Panc1 (cell line): ENCODE results near the gene NPB. TPM values are rescaled to one million over a fixed set of nuclear protein-coding genes. Genes with fewer than 3 reads are reported as not detected.

ENCODE experiments used
- ATAC-seq: fragments of 200-7000 bp; cut with Tn5 transposase; 2 replicates; pipeline ENCODE4 v1.9.1; 2020; ENCODE audit warnings: mild to moderate bottlenecking, moderate library complexity
- BruUV-seq: library from RNA; stranded (reverse); fragments of 400-500 nt; replicated peaks from 2 replicates; lab custom pipeline; 2021; lab: Mats Ljungman, UMichigan
- CTCF ChIA-PET: fragments of 300-600 bp; sonication (Branson Sonifier 250); formaldehyde crosslinking; loops from one replicate; lab custom pipeline; 2022; ENCODE audit warnings: antibody characterized with exemption; lab: Charles Lee
- POLR2A ChIA-PET: fragments of 300-600 bp; sonication (Branson Sonifier 250); formaldehyde crosslinking; loops from one replicate; lab custom pipeline; 2022; ENCODE audit warnings: antibody characterized with exemption; lab: Charles Lee
- DNase-seq: peaks from one replicate; pipeline ENCODE4 v3.0.0-alpha.2; 2010; ENCODE audit warnings: low read depth, low spot score
- H3K27ac ChIP-seq: 2 replicates; pipeline ENCODE4 v1.5.1; 2011; ENCODE audit warnings: mild to moderate bottlenecking, low read length, inconsistent platforms
- H3K27me3 ChIP-seq: fragments of 200-500 bp; sonication (Bioruptor generic); 2 replicates; pipeline ENCODE4 v1.6.0; 2014; ENCODE audit warnings: low read length, inconsistent platforms; ENCODE audit not compliant: control insufficient read depth, insufficient read depth
- H3K36me3 ChIP-seq: fragments of 200-500 bp; sonication (Bioruptor generic); 2 replicates; pipeline ENCODE4 v1.5.1; 2014; ENCODE audit warnings: inconsistent platforms, mild to moderate bottlenecking, low read length, moderate library complexity; ENCODE audit not compliant: control insufficient read depth, insufficient read depth
- H3K4me1 ChIP-seq: 2 replicates; pipeline ENCODE4 v1.5.1; 2011; ENCODE audit warnings: inconsistent platforms, mild to moderate bottlenecking, low read length, moderate library complexity; ENCODE audit not compliant: control insufficient read depth, insufficient read depth
- H3K4me3 ChIP-seq, 2 experiments: 2 replicates each; pipeline ENCODE4 v1.5.1; 2011 to 2012; ENCODE audit warnings: low read depth in 2 of 2, low read length in 2 of 2, mild to moderate bottlenecking in 2 of 2, inconsistent platforms in 1 of 2, moderate library complexity in 1 of 2
- H3K9me3 ChIP-seq: fragments of 200-500 bp; sonication (Bioruptor generic); 2 replicates; pipeline ENCODE4 v1.5.1; 2014; ENCODE audit warnings: low read depth, mild to moderate bottlenecking, inconsistent platforms, low read length, moderate library complexity; ENCODE audit not compliant: control insufficient read depth, insufficient read depth
- CTCF ChIP-seq: fragments of 450-650 bp; IDR thresholded peaks from 2 replicates; pipeline ENCODE4 v1.5.1; 2017; ENCODE audit warnings: mild to moderate bottlenecking
- POLR2AphosphoS5 ChIP-seq: IDR thresholded peaks from 2 replicates; pipeline ENCODE4 v1.6.1; 2012; ENCODE audit warnings: mild to moderate bottlenecking, low read depth, low read length, moderate library complexity
- REST ChIP-seq, 2 experiments: IDR thresholded peaks; 2 replicates each; pipeline ENCODE4 v1.6.1; 2011 to 2012; ENCODE audit warnings: low read depth in 2 of 2, control low read depth in 1 of 2, low read length in 1 of 2, mild to moderate bottlenecking in 1 of 2, moderate library complexity in 1 of 2; ENCODE audit not compliant: insufficient read depth in 1 of 2
- SIN3A ChIP-seq: IDR thresholded peaks from 2 replicates; pipeline ENCODE4 v1.6.1; 2012; ENCODE audit warnings: low read depth, mild to moderate bottlenecking, low read length, moderate library complexity, borderline replicate concordance; ENCODE audit not compliant: insufficient read depth
- TCF7L2 ChIP-seq: IDR thresholded peaks from 2 replicates; pipeline ENCODE4 v1.6.1; 2011; ENCODE audit warnings: mild to moderate bottlenecking, low read depth, low read length, inconsistent platforms
- in situ Hi-C: cut with HindIII; loops from 2 replicates; pipeline ENCODE4 v1.10.0; 2016; ENCODE audit warnings: low sequenced_read_pairs, low pct_unique_long_range_greater_than_20kb
- intact Hi-C: fragments of 100-400 bp; cut with micrococcal nuclease; formaldehyde crosslinking; loops from one replicate; pipeline ENCODE4 v1.10.0; 2022; ENCODE audit not compliant: unreplicated experiment
- total RNA-seq: library from RNA; stranded (reverse); gene quantifications from one replicate; pipeline ENCODE4 v1.2.1, GENCODE V29; 2021; ENCODE audit not compliant: unreplicated experiment

The NPB gene
- total RNA-seq, 1 experiment from 2014 or later = 3.9 TPM

- H3K27ac ChIP-seq = no peak within 1 kb of the TSS
- POLR2A ChIA-PET = no interaction called here
- DNase-seq (no peak), ATAC-seq (no peak)
- BruUV-seq = no TSS peak
- no peaks in the 10 kb centered on the region for H3K27me3 ChIP-seq
- no peak within 1 kb of the TSS for H3K4me3 ChIP-seq
- TF ChIP-seq POLR2AphosphoS5 (no peak), CTCF (no peak), REST (IDR thresholded peaks at IDR 0.05; ENCODE audit: insufficient read depth in 1 of 2, low read depth in 2 of 2, low read length in 1 of 2) (no peak), SIN3A (no peak), TCF7L2 (no peak)
- CTCF ChIA-PET = no interaction called here
- intact Hi-C loops = no loop called here
- in situ Hi-C loops = no loop called here
- H3K4me1 ChIP-seq = no peaks in the 10 kb centered on the region
- H3K9me3 ChIP-seq = no peaks in the 10 kb centered on the region
- H3K36me3 ChIP-seq = no peaks in the 10 kb centered on the region
Measured at GRCh38 chr17:81947189-81947588, 45.2 kb downstream of the NPB start, which contains the start of gene MYADML2. TSS of gene MYADML2 (minus strand) at chr17:81947233. CDS start at chr17:81941741, 5,492 bp downstream.

GRCh38 chr17:81948635-81949378 lies 46.8 kb downstream of the NPB start:
- Histone ChIP-seq H3K4me1 (no peaks in the 10 kb centered on the region), H3K9me3 (no peaks in the 10 kb centered on the region), H3K36me3 (no peaks in the 10 kb centered on the region), H3K27ac (no peak overlapping the region), H3K4me3 (no peak overlapping the region), H3K27me3 (no peaks in the 10 kb centered on the region)
- no peak for ATAC-seq
- in situ Hi-C loops (no loop called here), intact Hi-C loops (no loop called here)
- POLR2A ChIA-PET = no interaction called here
- CTCF ChIA-PET = no interaction called here
- no TSS peak for BruUV-seq
- no peak for DNase-seq
- TF ChIP-seq CTCF = no peak
- no peak for TF ChIP-seq POLR2AphosphoS5
